HepG2 (cell line): ENCODE results near the gene GMEB2. TPM values are rescaled to one million over a fixed set of nuclear protein-coding genes. Genes with fewer than 3 reads are reported as not detected.

ENCODE experiments used
- CSRNP1 ChIP-seq: sonication (generic); formaldehyde crosslinking; IDR thresholded peaks from 2 replicates; pipeline ENCODE4 v1.8.1; 2023; ENCODE audit warnings: mild to moderate bottlenecking, missing genetic modification reagents
- DZIP1 ChIP-seq: sonication (generic); formaldehyde crosslinking; IDR thresholded peaks from 2 replicates; pipeline ENCODE4 v1.5.0; 2020; ENCODE audit warnings: mild to moderate bottlenecking, missing genetic modification reagents
- IKZF4 ChIP-seq: sonication (generic); formaldehyde crosslinking; IDR thresholded peaks from 2 replicates; pipeline ENCODE4 v1.5.1; 2020; ENCODE audit warnings: borderline replicate concordance, mild to moderate bottlenecking, low read depth, missing genetic modification reagents; ENCODE audit errors: not compliant biosample characterization
- KDM5A ChIP-seq: fragments of 200-600 bp; sonication (generic); IDR thresholded peaks from 2 replicates; pipeline ENCODE4 v1.7.0; 2018; ENCODE audit warnings: antibody characterized with exemption, mild to moderate bottlenecking, low read length, borderline replicate concordance
- LCORL ChIP-seq, 2 experiments: fragments of 450-650 bp in 1 of 2; sonication (generic) in 1 of 2; formaldehyde crosslinking in 1 of 2; IDR thresholded peaks; 2 replicates each; pipeline versions ENCODE4 v1.5.0 to v1.6.1; 2017 to 2020; ENCODE audit warnings: antibody characterized with exemption in 1 of 2, missing genetic modification reagents in 1 of 2
- NFKB2 ChIP-seq: sonication (generic); formaldehyde crosslinking; IDR thresholded peaks from 2 replicates; pipeline ENCODE4 v1.4.0; 2020; ENCODE audit warnings: missing genetic modification reagents, borderline replicate concordance
- NFRKB ChIP-seq: fragments of 450-650 bp; IDR thresholded peaks from 2 replicates; pipeline ENCODE4 v1.6.1; 2017
- PCBP1 ChIP-seq: fragments of 200-400 bp; formaldehyde crosslinking; IDR thresholded peaks from 2 replicates; pipeline ENCODE4 v1.6.1; 2017; ENCODE audit warnings: mild to moderate bottlenecking, low read depth, low read length, borderline replicate concordance
- PHB2 ChIP-seq: fragments of 450-650 bp; IDR thresholded peaks from 2 replicates; pipeline ENCODE4 v1.6.1; 2018; ENCODE audit not compliant: partially characterized antibody
- PRDM10 ChIP-seq: sonication (generic); formaldehyde crosslinking; IDR thresholded peaks from 2 replicates; pipeline ENCODE4 v1.4.0; 2020; ENCODE audit warnings: low read depth, missing genetic modification reagents
- RCOR2 ChIP-seq: IDR thresholded peaks from 2 replicates; pipeline ENCODE4 v1.6.1; 2016; ENCODE audit warnings: missing biosample characterization, missing genetic modification reagents
- SMARCC2 ChIP-seq: fragments of 450-650 bp; IDR thresholded peaks from 2 replicates; pipeline ENCODE4 v1.6.1; 2017; ENCODE audit warnings: antibody characterized with exemption, mild to moderate bottlenecking
- ZNF10 ChIP-seq: sonication (generic); formaldehyde crosslinking; IDR thresholded peaks from 2 replicates; pipeline ENCODE4 v1.4.0; 2020; ENCODE audit warnings: mild to moderate bottlenecking, low read depth, missing genetic modification reagents, borderline replicate concordance
- ZNF513 ChIP-seq: sonication (generic); formaldehyde crosslinking; conservative IDR thresholded peaks from 2 replicates; pipeline ENCODE4 v1.5.0; 2020; ENCODE audit warnings: missing genetic modification reagents
- ZNF704 ChIP-seq: sonication (generic); formaldehyde crosslinking; IDR thresholded peaks from 2 replicates; pipeline ENCODE4 v1.8.1; 2023; ENCODE audit warnings: mild to moderate bottlenecking, inconsistent platforms, moderate library complexity, missing genetic modification reagents, borderline replicate concordance
- ZNF839 ChIP-seq: sonication (generic); formaldehyde crosslinking; IDR thresholded peaks from 2 replicates; pipeline ENCODE4 v1.4.0; 2020; ENCODE audit warnings: missing genetic modification reagents, mild to moderate bottlenecking, borderline replicate concordance
- ZSCAN25 ChIP-seq: sonication (generic); formaldehyde crosslinking; IDR thresholded peaks from 2 replicates; pipeline ENCODE4 v1.8.0; 2022; ENCODE audit warnings: mild to moderate bottlenecking, missing genetic modification reagents
- polyA plus RNA-seq, 8 experiments: library from polyadenylated mRNA; depleted of rRNA in 3 of 8; stranded (reverse) in 7 of 8; unstranded in 1 of 8; fragments of >200 nt; fragmentation: Illumina TruSeq in 4 of 8; extraction: Trizol in 4 of 8; gene quantifications; 2 replicates each; pipeline versions ENCODE4 v1.2.1 to v1.2.3, GENCODE V29; 2011 to 2016; ENCODE audit warnings: low read depth in 4 of 8, missing spikeins in 1 of 8, mixed read lengths in 1 of 8; ENCODE audit not compliant: insufficient read depth in 1 of 8
- total RNA-seq, 5 experiments: library from RNA; depleted of rRNA; stranded (reverse); fragments of >200 nt; fragmentation: Illumina TruSeq; extraction: Trizol; gene quantifications; 2 replicates each; pipeline ENCODE4 v1.2.3, GENCODE V29; 2016; ENCODE audit warnings: low read depth in 1 of 5

GMEB2 gene
- total and polyA plus RNA-seq, 2 of the 13 experiments (the other 11 are each of a cell fraction or from before 2014, with no cell fraction given): 10.6 to 12.4 TPM

- TF ChIP-seq ZSCAN25 (CRISPR knock-in tag): peak; percentile 54; the same call in 1 of the 2 replicates
- TF ChIP-seq KDM5A: no peak
- TF ChIP-seq PRDM10 (CRISPR knock-in tag): no peak; the same call in 1 of the 2 replicates
- TF ChIP-seq NFRKB: no peak
- TF ChIP-seq CSRNP1 (CRISPR knock-in tag): no peak
- peak; percentile 40; the same call in 1 of the 2 replicates for TF ChIP-seq ZNF704 (CRISPR knock-in tag)
- TF ChIP-seq NFKB2 (CRISPR knock-in tag): 0 out of 2 replicates have a peak, but pooled peaks have one; percentile 77
- no peak for TF ChIP-seq SMARCC2
- TF ChIP-seq ZNF839 (CRISPR knock-in tag): no peak
- TF ChIP-seq DZIP1 (CRISPR knock-in tag): peak; percentile 82; the same call in 1 of the 2 replicates
- no peak for TF ChIP-seq ZNF10 (CRISPR knock-in tag)
- TF ChIP-seq PCBP1: no peak
- no peak for TF ChIP-seq RCOR2 (CRISPR knock-in tag)
- no peak for TF ChIP-seq LCORL (IDR thresholded peaks at IDR 0.05)
- no peak for TF ChIP-seq LCORL (CRISPR knock-in tag; IDR thresholded peaks at IDR 0.05)
- no peak for TF ChIP-seq PHB2
- TF ChIP-seq ZNF513 (CRISPR knock-in tag): no peak
- TF ChIP-seq IKZF4 (CRISPR knock-in tag): no peak
Measured at GRCh38 chr20:63626424-63627128, at the start of gene GMEB2 (continued).
